H9 (cell line): ENCODE results near the gene CROCC2. TPM values are rescaled to one million over a fixed set of nuclear protein-coding genes. Genes with fewer than 3 reads are reported as not detected.

Experiments used
- DNase-seq: peaks from one replicate; pipeline ENCODE4 v3.0.0-alpha.2; 2017
- H2AFZ ChIP-seq: one replicate; pipeline ENCODE4 v1.6.1; 2013; ENCODE audit warnings: mild to moderate bottlenecking, low read length, control low read depth, moderate library complexity
- H2AK5ac ChIP-seq: 2 replicates; pipeline ENCODE4 v1.6.1; 2013; ENCODE audit warnings: low read length, control low read depth, mixed read lengths; ENCODE audit not compliant: insufficient read length
- H2BK120ac ChIP-seq: one replicate; pipeline ENCODE4 v1.6.1; 2013; ENCODE audit warnings: low read depth, mild to moderate bottlenecking, low read length, control low read depth, inconsistent platforms; ENCODE audit not compliant: poor library complexity, severe bottlenecking
- H2BK12ac ChIP-seq: 2 replicates; pipeline ENCODE4 v1.6.1; 2013; ENCODE audit warnings: low read length, control low read depth, mixed read lengths, low read depth; ENCODE audit not compliant: insufficient read length
- H2BK15ac ChIP-seq: 2 replicates; pipeline ENCODE4 v1.6.1; 2013; ENCODE audit warnings: low read depth, low read length, control low read depth
- H2BK20ac ChIP-seq: one replicate; pipeline ENCODE4 v1.6.1; 2013; ENCODE audit warnings: low read depth, mild to moderate bottlenecking, low read length, control low read depth, inconsistent platforms; ENCODE audit not compliant: poor library complexity, severe bottlenecking
- H2BK5ac ChIP-seq: 2 replicates; pipeline ENCODE4 v1.6.1; 2013; ENCODE audit warnings: low read length, control low read depth, mixed read lengths; ENCODE audit not compliant: insufficient read length
- H3K14ac ChIP-seq: 2 replicates; pipeline ENCODE4 v1.6.1; 2013; ENCODE audit warnings: low read length, control low read depth; ENCODE audit not compliant: insufficient read depth
- H3K18ac ChIP-seq: 2 replicates; pipeline ENCODE4 v1.6.1; 2013; ENCODE audit warnings: low read depth, mild to moderate bottlenecking, mixed read lengths, low read length, control low read depth; ENCODE audit not compliant: insufficient read length
- H3K23ac ChIP-seq: 2 replicates; pipeline ENCODE4 v1.6.1; 2013; ENCODE audit warnings: low read length, control low read depth, mixed read lengths, low read depth; ENCODE audit not compliant: insufficient read length
- H3K23me2 ChIP-seq: 2 replicates; pipeline ENCODE4 v1.6.1; 2013; ENCODE audit warnings: low read depth, mild to moderate bottlenecking, mixed read lengths, low read length, control low read depth; ENCODE audit not compliant: insufficient read length, poor library complexity, severe bottlenecking
- H3K27ac ChIP-seq: 2 replicates; pipeline ENCODE4 v1.5.1; 2013; ENCODE audit warnings: low read length, control low read depth, mixed read lengths, low read depth; ENCODE audit not compliant: insufficient read length
- H3K27me3 ChIP-seq: 2 replicates; pipeline ENCODE4 v1.6.1; 2013; ENCODE audit warnings: low read length, control low read depth, inconsistent platforms; ENCODE audit not compliant: insufficient read depth
- H3K4ac ChIP-seq: 2 replicates; pipeline ENCODE4 v1.6.1; 2013; ENCODE audit warnings: low read depth, mild to moderate bottlenecking, control low read depth, inconsistent platforms, low read length, moderate library complexity
- H3K4me1 ChIP-seq: 2 replicates; pipeline ENCODE4 v1.6.1; 2013; ENCODE audit warnings: low read length, control low read depth, inconsistent platforms; ENCODE audit not compliant: insufficient read depth
- H3K4me2 ChIP-seq: 2 replicates; pipeline ENCODE4 v1.6.1; 2013; ENCODE audit warnings: low read length, control low read depth, mixed read lengths; ENCODE audit not compliant: insufficient read length, insufficient read depth
- H3K56ac ChIP-seq: 2 replicates; pipeline ENCODE4 v1.6.1; 2013; ENCODE audit warnings: low read depth, mild to moderate bottlenecking, mixed read lengths, low read length, control low read depth; ENCODE audit not compliant: insufficient read length
- H3K79me1 ChIP-seq: 2 replicates; pipeline ENCODE4 v1.6.1; 2013; ENCODE audit warnings: low read depth, mild to moderate bottlenecking, moderate library complexity, low read length, control low read depth, inconsistent platforms; ENCODE audit not compliant: insufficient read depth, poor library complexity, severe bottlenecking
- H3K79me2 ChIP-seq: 2 replicates; pipeline ENCODE4 v1.6.1; 2013; ENCODE audit warnings: low read length, control low read depth, inconsistent platforms; ENCODE audit not compliant: insufficient read depth
- H3K9ac ChIP-seq: 2 replicates; pipeline ENCODE4 v1.6.1; 2013; ENCODE audit warnings: low read length, control low read depth, mixed read lengths; ENCODE audit not compliant: insufficient read length; ENCODE audit errors: extremely low read depth
- H3K9me3 ChIP-seq: one replicate; pipeline ENCODE4 v1.6.1; 2013; ENCODE audit warnings: low read depth, low read length, inconsistent platforms; ENCODE audit not compliant: control insufficient read depth
- H3T11ph ChIP-seq: one replicate; pipeline ENCODE4 v1.6.1; 2013; ENCODE audit warnings: mild to moderate bottlenecking, low read length, control low read depth, inconsistent platforms
- H4K20me1 ChIP-seq: one replicate; pipeline ENCODE4 v1.6.1; 2013; ENCODE audit not compliant: control insufficient read depth, insufficient read length, insufficient read depth
- H4K5ac ChIP-seq: 2 replicates; pipeline ENCODE4 v1.6.1; 2013; ENCODE audit warnings: low read depth, mild to moderate bottlenecking, mixed read lengths, low read length, control low read depth; ENCODE audit not compliant: insufficient read length
- H4K8ac ChIP-seq: replicated peaks from 2 replicates; pipeline ENCODE4 v1.6.1; 2013; ENCODE audit warnings: low read length, control low read depth, mixed read lengths, low read depth; ENCODE audit not compliant: insufficient read length
- H4K91ac ChIP-seq: 2 replicates; pipeline ENCODE4 v1.6.1; 2013; ENCODE audit warnings: low read depth, mild to moderate bottlenecking, moderate library complexity, mixed read lengths, low read length, control low read depth; ENCODE audit not compliant: insufficient read length
- H3K27ac Mint-ChIP-seq, 3 experiments: 2 replicates in 2 of 3; 3 replicates in 1 of 3; pipeline ENCODE4 v1.8.0; 2020 to 2021; ENCODE audit warnings: mixed read lengths in 3 of 3, mild to moderate bottlenecking in 1 of 3, moderate library complexity in 1 of 3
- H3K27me3 Mint-ChIP-seq: 2 replicates; pipeline ENCODE4 v1.8.0; 2021; ENCODE audit warnings: low read depth, mild to moderate bottlenecking, moderate library complexity, mixed read lengths
- H3K36me3 Mint-ChIP-seq, 3 experiments: 2 replicates in 2 of 3; 3 replicates in 1 of 3; pipeline ENCODE4 v1.8.0; 2020 to 2021; ENCODE audit warnings: low read depth in 3 of 3, mixed read lengths in 3 of 3; ENCODE audit not compliant: insufficient read depth in 1 of 3
- H3K4me1 Mint-ChIP-seq, 2 experiments: 2 replicates each; pipeline ENCODE4 v1.8.0; 2020; ENCODE audit warnings: mixed read lengths in 2 of 2
- H3K4me3 Mint-ChIP-seq, 2 experiments: 2 replicates in 1 of 2; 3 replicates in 1 of 2; pipeline ENCODE4 v1.8.0; 2020 to 2021; ENCODE audit warnings: mild to moderate bottlenecking in 2 of 2, mixed read lengths in 2 of 2, moderate library complexity in 1 of 2
- H3K9me3 Mint-ChIP-seq, 2 experiments: 2 replicates in 1 of 2; 3 replicates in 1 of 2; pipeline ENCODE4 v1.8.0; 2020; ENCODE audit warnings: mild to moderate bottlenecking in 2 of 2, mixed read lengths in 2 of 2, moderate library complexity in 1 of 2
- CTCF ChIP-seq: fragments of 200-600 bp; sonication (generic); conservative IDR thresholded peaks from 3 replicates; pipeline ENCODE4 v1.8.0; 2021; ENCODE audit warnings: antibody characterized with exemption, mild to moderate bottlenecking
- WGBS: extraction: QIAGEN DNeasy Blood & Tissue Kit; methylation state at CpG from one replicate; pipeline ENCODE4 v1.1.7; 2013; ENCODE audit warnings: missing lambda C conversion rate, low lambda C conversion rate, mixed read lengths; ENCODE audit not compliant: insufficient read length; ENCODE audit errors: extremely low coverage; 5-methylcytosine and 5-hydroxymethylcytosine counted together
- total RNA-seq: library from RNA; stranded (reverse); gene quantifications from 2 replicates; pipeline ENCODE4 v1.2.1, GENCODE V29; 2021

Gene CROCC2
- total RNA-seq, 1 experiment from 2014 or later: not detected

GRCh38 chr2:240936106-240936505 is 30.0 kb downstream of the CROCC2 start:
- no peak overlapping the region for H2BK120ac ChIP-seq
- H3K9me3 Mint-ChIP-seq: peaks cover 12 to 14% of the 10 kb centered on the region in 2 experiments

More at GRCh38 chr2:240936106-240936505, 30.0 kb downstream of the CROCC2 start:
- Histone ChIP-seq H3K23ac (no peak overlapping the region), H4K20me1 (no peaks in the 10 kb centered on the region), H3K27ac (no peak overlapping the region), H3K27me3 (no peaks in the 10 kb centered on the region), H3K4me2 (no peak overlapping the region), H2BK5ac (no peak overlapping the region), H2BK12ac (no peak overlapping the region), H3K18ac (no peak overlapping the region), H4K8ac (no peak overlapping the region), H2BK20ac (no peak overlapping the region), H3K4ac (no peak overlapping the region), H3T11ph (no peak overlapping the region), H3K79me2 (no peaks in the 10 kb centered on the region), H3K56ac (no peak overlapping the region), H4K5ac (no peak overlapping the region), H3K4me1 (no peaks in the 10 kb centered on the region), H3K23me2 (no peaks in the 10 kb centered on the region), H3K9ac (no peak overlapping the region), H4K91ac (no peak overlapping the region), H3K79me1 (no peaks in the 10 kb centered on the region), H2BK15ac (no peak overlapping the region), H2AFZ (no peak overlapping the region), H3K9me3 (no peaks in the 10 kb centered on the region), H3K14ac (no peak overlapping the region), H2AK5ac (no peak overlapping the region)
- Mint-ChIP-seq H3K4me3 (no peak overlapping the region), H3K27ac (no peak overlapping the region), H3K27me3 (peaks cover 23% of the 10 kb centered on the region), H3K36me3 (peaks cover 0 to 4% (median 0%) of the 10 kb centered on the region in 3 experiments; a peak in 3 of 7 replicates), H3K4me1 (no peaks in the 10 kb centered on the region)
- no peak for TF ChIP-seq CTCF
- WGBS: no CpG with 5 or more reads among the region's 9 CpGs
- DNase-seq: no peak
